Erythroblast (primary cell): Measurements from ENCODE around the gene COX7A2L.
A peak's percentile ranks its signal among the peaks of the same experiment; 100 is the strongest.
"Not testable (repeated sequence)": the region's sequence is repeated elsewhere in the genome, so short reads cannot be mapped to it uniquely, and the experiment has no call there.

Source experiments
- DNase-seq, 2 experiments: peaks; one replicate each; lab custom pipeline; 2025; lab: John Stamatoyannopoulos, UW
- GATA1 ChIP-seq: IDR thresholded peaks from 2 replicates; pipeline ENCODE4 v1.6.1; 2011; ENCODE audit warnings: low read depth, mild to moderate bottlenecking, control low read depth, low read length, moderate library complexity
- POLR2A ChIP-seq: IDR thresholded peaks from 2 replicates; pipeline ENCODE4 v1.6.1; 2011; ENCODE audit warnings: mild to moderate bottlenecking, low read length

Gene COX7A2L

GRCh38 chr2:42360890-42361727 lies at the start of gene COX7A2L:
Gene COX7A2L (minus strand): TSS chr2:42361217. CDS start chr2:42361161, 56 bp downstream.
- DNase-seq: peak; percentile 97 to 98
- no peak for TF ChIP-seq GATA1
- TF ChIP-seq POLR2A: peak; percentile 87

- DNase-seq: no peak
- no peak for TF ChIP-seq POLR2A
- no peak for TF ChIP-seq GATA1
Observed at GRCh38 chr2:42408009-42408408, 47.0 kb upstream of the COX7A2L start.

- DNase-seq: no peak
- no peak for TF ChIP-seq GATA1
- TF ChIP-seq POLR2A: no peak
Observed at GRCh38 chr2:42407476-42407875, 46.5 kb upstream of the COX7A2L start.

GRCh38 chr2:42404676-42405075 lies 43.7 kb upstream of the COX7A2L start:
- DNase-seq: no peak
- TF ChIP-seq POLR2A (no peak), GATA1 (no peak)

- TF ChIP-seq POLR2A (no peak), GATA1 (no peak)
Observed at GRCh38 chr2:42401773-42402172, 40.8 kb upstream of the COX7A2L start.

GRCh38 chr2:42398052-42398451 lies 37.0 kb upstream of the COX7A2L start:
- DNase-seq: not testable (repeated sequence)

More at GRCh38 chr2:42401773-42402172, 40.8 kb upstream of the COX7A2L start:
- DNase-seq: no peak

- not testable (repeated sequence) for DNase-seq
Observed at GRCh38 chr2:42393320-42393719, 32.3 kb upstream of the COX7A2L start.

- TF ChIP-seq POLR2A: no peak
- TF ChIP-seq GATA1: no peak
- DNase-seq: no peak
Observed at GRCh38 chr2:42392191-42392590, 31.2 kb upstream of the COX7A2L start.

- no peak for TF ChIP-seq POLR2A
- TF ChIP-seq GATA1: no peak
- DNase-seq: no peak
Observed at GRCh38 chr2:42390401-42390969, 29.5 kb upstream of the COX7A2L start.

GRCh38 chr2:42386682-42387081 lies 25.7 kb upstream of the COX7A2L start:
- DNase-seq: peak; percentile 21 to 30
- TF ChIP-seq GATA1: no peak
- no peak for TF ChIP-seq POLR2A

- TF ChIP-seq GATA1 (no peak), POLR2A (no peak)
- DNase-seq: no peak
Observed at GRCh38 chr2:42385225-42385624, 24.2 kb upstream of the COX7A2L start.

GRCh38 chr2:42383855-42384530 lies 23.0 kb upstream of the COX7A2L start:
- TF ChIP-seq GATA1 (no peak), POLR2A (no peak)
- DNase-seq: no peak

GRCh38 chr2:42382144-42382543 lies 21.1 kb upstream of the COX7A2L start:
- DNase-seq: no peak
- TF ChIP-seq GATA1 (no peak), POLR2A (no peak)

GRCh38 chr2:42380026-42380425 lies 19.0 kb upstream of the COX7A2L start:
- not testable (repeated sequence) for DNase-seq

GRCh38 chr2:42378415-42378814 lies 17.4 kb upstream of the COX7A2L start:
- DNase-seq: no peak
- TF ChIP-seq GATA1 (no peak), POLR2A (no peak)
